NCI-H146 (cell line): ENCODE results near the gene JARID2.
A peak's percentile ranks its signal among the peaks of the same experiment; 100 is the strongest.

ENCODE experiments used
- DNase-seq: peaks from one replicate; lab custom pipeline; 2025; lab: John Stamatoyannopoulos, UW

JARID2 gene

GRCh38 chr6:15375638-15376290, 129.9 kb downstream of the JARID2 start:
- DNase-seq: no peak

DNA sequence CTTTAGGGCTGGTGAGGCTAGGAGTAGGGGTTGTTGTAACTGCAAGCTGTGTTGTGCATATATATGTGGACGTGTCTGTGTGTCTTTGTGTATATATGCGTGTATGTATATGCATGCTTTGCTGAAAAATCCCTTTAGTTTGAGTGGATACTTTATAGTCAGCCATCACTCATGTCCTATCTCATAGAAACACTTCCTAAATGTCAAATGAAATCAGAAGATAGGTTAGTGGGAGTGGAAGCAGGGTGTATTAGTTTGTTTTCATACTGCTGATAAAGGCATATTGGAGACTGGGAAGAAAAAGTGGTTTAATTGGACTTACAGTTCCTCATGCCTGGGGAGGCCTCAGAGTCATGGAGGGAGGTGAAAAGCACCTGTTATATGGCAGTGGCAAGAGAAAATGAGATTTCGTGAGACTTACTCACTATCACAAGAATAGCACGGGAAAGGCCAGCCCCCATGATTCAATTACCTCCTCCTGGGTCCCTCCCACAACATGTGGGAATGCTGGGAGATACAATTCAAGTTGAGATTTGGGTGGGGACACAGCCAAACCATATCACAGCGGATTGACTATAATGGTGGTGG, 131.1 kb downstream of the JARID2 start:
- DNase-seq: no peak

DNA sequence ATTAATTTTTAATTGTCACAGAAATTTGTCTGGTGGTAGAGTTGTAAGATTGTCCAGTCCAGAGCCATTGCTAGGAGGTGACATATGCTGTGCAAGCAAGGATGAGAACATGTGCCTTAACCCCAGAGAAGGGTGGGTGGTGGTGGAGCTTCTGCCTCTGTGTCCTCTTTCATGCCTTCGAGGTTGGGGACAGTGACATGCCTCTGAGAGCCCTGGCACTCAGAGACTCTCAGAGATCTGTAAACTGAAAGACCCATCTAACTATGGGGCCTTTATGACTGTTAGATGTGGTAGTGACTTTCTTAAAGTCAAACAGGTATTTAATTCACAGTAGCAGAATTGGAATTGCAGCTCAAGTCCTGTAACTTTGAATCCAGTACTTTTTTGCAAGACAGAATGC, 132.4 kb downstream of the JARID2 start:
- DNase-seq: no peak

DNA sequence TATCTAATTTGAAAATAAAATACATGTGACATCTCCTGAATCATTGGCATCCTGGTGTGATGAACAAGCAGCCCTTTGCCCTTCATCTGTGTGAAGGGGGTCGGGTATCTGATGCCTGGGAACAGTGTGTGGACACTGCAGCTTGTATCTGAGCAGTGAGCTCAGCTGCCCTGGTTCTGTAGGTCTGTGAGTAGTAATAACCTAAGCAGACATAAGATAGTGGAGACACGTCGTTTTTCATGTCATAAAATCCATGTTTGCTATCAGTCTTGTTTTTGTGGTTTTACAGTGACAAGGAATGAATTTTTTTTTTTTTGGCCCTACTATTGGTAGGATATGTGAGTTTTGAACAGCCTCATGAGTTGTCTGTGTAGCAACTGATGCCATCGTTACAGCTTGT, 133.0 kb downstream of the JARID2 start:
- DNase-seq: peak; percentile 21

DNA sequence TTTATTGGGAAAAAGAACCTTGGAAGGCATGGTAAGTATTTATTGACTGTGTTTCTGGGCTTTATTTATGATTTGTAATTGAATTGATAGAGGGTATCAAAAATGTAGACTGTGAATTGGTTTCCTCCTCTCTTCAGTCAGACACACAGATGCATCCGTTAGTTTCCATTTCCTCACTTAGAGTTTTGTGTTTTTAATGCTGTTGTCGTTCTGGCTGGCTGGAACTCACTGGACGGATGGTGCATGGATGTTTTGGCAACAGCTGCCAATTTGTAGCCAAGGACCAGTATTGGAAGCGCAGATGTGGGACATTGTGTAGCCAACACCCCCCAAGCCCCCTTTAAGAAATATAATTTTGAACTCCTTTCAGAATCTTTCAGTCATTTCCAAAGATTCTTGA, 134.5 kb downstream of the JARID2 start:
- DNase-seq: no peak

DNA sequence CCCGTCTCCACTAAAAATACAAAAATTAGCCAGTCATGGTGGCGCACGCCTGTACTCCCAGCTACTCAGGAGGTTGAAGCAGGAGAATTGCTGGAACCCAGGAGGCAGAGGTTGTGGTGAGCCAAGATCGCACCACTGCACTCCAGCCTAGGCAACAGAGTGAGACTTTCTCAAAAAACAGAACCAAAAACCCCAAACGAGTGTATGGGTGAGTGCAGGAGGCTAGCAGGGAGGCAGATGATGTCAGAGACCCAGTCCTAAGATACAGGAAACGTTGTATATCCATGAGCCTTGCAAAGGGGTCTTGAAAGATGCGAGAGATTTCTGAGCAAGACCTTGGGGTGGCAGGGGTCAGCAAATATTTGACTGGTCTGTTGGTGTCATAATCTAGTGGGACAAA, 136.2 kb downstream of the JARID2 start:
- DNase-seq: no peak

- DNase-seq: no peak
Measured at GRCh38 chr6:15382712-15383111, 136.8 kb downstream of the JARID2 start.

DNA sequence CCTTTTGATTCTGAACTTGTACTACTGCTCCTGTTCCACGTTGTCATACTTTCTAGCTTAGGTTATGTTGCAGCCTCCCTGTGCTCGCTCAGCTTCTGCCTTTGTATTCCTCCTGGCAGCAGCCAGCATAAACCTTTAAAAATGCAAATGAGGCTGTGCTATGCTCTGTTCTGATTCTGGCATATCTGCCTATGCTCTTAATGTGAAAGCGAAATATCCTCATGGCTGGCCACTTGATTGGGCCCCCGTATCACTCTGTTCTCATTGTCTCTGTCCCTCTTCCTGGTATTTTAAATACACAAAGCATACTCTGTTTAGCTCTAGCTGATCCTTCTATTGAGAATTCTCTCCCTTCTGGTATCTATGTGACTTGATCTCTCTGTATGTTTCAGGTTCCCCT, 139.0 kb downstream of the JARID2 start:
- DNase-seq: no peak

DNA sequence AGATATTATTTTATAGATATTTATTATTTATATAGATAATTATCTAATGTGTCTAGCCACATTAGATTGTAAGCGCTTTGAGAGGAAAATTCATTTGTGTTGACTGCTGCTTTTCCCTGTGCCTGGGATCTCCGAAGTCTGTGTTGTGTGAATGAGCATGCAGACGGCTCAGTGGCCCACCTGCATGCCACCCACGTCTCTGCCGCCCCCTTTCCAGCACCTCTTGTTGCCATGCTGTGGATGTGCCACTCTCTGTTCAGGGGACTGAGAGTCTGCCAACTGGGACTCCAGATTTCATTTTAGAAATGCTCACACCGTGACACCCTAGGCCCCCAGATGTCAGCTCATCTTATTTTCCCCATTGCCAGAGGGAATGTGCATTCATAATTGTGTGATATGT, 139.7 kb downstream of the JARID2 start:
- no peak for DNase-seq

- no peak for DNase-seq
Measured at GRCh38 chr6:15386110-15386755, 140.4 kb downstream of the JARID2 start.

DNA sequence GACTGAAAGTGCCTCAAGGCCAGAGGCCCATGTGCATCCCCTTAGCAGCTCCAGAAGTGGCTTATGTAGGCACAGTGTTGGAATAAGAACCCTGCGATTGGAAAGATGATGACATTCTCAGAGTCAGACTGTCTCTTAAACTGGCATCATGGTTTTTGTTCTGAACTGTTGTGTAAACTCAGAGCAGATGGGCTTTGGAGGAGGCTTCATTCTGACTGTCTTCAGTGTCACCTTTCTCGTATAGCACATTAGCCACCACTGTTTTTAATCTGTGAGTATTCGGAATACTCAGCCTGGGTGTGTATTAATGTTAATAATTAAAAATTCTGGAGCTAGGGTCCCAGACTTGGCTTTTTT, 140.9 kb downstream of the JARID2 start:
- no peak for DNase-seq

- no peak for DNase-seq
Measured at GRCh38 chr6:15387118-15387517, 141.2 kb downstream of the JARID2 start.

DNA sequence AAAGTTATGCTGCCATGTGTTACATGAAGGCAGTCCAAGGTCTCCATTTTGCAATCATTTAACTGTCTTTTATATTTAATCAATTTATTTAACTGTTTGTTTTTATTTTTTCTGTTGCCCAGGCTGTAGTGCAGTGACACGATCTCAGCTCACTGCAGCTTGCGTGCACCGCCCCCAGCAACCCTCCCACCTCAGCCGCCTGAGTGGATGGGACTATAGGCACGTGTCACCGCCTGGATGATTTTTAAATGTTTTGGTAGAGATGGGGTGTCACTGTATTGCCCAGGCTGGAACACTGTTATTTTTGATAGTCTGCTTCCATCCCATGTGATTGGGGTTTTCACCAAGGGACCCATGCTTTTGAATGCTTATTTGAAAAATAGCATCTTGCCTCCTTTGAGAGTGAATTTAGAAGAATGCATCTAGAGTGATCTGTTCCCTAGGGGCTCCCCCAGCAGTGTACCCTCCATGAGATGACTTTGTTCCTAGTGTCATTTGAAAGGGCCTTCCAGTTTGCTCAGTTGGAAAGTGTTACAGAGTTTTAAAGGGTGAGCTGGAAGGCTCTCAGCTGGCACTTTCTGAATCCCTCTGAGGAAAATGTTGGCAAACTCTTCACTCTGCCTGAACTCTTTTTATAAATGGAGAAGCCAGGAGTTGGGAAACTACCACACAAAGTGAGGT, 143.4 kb downstream of the JARID2 start:
- no peak for DNase-seq

DNA sequence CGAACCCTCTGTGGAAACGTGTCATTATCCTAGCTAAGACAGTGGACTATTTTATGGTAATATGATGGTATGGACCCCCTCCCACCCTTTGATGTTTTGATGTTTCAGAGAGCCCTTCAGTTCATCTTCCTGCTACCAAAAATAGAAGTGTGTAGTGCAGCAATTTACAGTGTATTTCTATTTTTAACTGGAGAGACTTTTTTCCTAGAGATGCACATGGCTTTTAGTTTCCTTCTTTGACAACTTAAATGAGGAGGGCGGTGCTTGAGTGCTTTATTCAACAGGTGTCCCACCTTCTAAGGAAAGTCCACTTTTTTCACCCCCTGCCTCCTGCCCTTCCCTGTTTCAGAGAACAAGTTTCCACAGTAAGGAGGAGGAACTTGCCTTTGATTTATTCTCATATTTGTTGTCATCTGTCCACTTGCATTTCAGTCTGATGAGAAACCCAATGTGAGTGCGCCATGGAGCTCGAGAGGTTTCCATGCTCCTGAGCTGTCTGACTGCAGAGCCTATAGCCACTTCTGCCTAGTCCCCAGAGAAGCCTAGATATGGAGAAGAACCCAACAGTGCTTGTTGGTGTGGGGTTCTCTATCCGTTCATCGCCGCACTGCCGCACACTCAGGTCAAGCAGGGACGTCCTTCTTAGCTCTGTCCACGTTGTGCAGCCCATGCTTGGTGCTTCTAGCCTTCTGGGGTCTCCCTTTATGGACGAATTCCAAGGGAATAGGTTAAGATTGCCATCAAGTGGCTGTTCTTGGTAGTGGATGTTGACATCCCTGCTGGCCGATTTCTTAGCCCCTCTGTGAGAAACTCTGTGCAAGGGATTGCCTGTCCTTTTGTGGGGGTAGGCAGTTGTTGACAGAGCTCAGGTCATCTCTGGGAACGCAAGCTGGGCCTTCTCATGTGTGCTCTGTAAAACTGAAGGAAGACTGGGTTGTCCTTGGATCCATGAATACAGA, 144.2 kb downstream of the JARID2 start:
- peak; percentile 24 for DNase-seq

DNA sequence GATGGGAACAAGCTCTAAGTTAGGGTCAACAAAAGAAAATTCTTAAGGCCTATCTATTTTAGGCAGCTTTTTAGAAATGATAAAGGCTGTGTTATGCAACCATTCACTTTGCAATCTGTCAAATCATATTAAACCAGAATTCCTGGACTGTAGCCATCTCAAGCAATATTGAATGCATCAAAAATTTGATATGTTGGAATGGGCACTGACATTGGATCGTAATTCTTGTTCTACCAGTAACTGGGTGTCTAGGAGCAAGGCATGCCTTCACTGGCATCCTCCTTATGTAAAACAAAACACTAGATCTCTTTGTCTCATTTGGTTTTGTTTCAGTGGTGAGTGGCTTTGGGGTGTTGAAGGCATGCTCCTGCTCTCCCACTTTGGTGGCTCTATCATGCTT, 145.6 kb downstream of the JARID2 start:
- DNase-seq: no peak

GRCh38 chr6:15392182-15392581, 146.3 kb downstream of the JARID2 start:
- no peak for DNase-seq

DNA sequence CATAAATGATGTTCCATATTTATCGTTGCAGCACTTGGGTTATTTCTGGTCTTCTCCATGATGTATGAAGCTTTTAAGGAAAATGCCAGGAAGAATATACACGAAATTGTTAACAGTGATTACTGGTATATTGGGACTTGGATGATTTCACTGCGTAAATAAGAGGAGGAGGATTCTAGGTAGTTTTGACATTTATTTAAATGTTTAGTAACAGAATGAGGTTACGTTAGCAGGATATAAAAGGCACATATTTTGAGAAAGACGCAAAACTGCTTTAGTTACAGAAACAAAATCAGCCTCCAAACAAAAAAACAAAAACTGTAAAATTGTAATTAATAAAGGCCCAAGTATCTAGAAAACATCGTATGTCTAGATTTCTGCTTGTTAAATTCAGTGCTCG, 147.7 kb downstream of the JARID2 start:
- DNase-seq: no peak

- no peak for DNase-seq
Measured at GRCh38 chr6:15395087-15395486, 149.2 kb downstream of the JARID2 start.

DNA sequence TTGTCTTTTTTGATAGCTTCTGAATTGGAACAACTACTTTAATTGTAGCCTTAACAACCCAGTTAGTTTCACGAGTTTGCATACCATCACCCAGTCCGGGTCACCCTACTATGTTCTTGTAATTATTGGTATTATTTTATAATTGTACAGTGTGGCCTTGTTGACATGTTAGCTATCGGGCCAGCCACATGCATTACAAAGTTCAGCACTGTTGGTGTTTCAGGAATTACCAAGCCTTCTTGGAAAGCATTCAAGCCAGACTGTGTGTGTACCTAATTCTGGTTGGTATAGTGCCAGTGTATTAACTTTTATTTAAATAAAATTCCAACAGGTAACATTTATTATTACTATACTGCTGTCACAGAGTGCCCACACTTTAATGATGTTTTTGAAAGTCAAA, 150.9 kb downstream of the JARID2 start:
- DNase-seq: no peak

DNA sequence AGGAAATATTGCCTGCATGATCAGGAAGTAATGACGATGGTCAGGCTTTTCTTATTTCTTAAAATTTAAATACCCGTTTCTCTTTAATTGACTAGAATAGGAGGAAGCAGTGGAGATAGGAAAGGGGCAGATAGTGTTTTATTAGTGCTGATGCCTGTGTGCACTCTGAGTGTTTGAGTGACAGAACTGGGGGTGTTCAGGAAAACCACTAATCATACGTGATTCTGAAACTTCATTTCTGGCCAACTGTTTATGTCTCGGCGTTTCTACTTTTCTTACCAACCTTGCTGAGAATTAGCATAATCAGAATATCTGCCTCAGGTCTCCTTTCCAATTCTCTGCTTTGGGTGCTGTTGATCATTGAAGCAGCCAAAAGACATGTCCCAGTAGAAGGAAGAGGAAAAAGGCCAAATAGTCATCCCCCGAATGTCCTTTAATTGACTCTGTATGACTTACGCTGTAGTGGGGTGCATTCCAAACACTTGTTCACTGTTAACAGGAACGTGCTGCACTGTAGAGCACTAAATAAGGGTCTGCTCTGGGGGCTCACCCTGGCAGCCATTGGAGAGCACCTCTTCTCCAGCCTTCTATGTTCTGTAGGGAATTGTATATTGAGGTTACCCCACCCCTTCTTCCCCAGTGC, 152.9 kb downstream of the JARID2 start:
- DNase-seq: no peak

GRCh38 chr6:15399641-15400470, 154.0 kb downstream of the JARID2 start:
- DNase-seq: peak; percentile 92
